GM18526 (cell line): ENCODE results near the gene MED13L.

Experiments
- POLR2A ChIP-seq: IDR thresholded peaks from 3 replicates; pipeline ENCODE4 v1.6.1; 2011; ENCODE audit not compliant: insufficient read length; ENCODE audit errors: extremely low read depth

The MED13L gene

DNA sequence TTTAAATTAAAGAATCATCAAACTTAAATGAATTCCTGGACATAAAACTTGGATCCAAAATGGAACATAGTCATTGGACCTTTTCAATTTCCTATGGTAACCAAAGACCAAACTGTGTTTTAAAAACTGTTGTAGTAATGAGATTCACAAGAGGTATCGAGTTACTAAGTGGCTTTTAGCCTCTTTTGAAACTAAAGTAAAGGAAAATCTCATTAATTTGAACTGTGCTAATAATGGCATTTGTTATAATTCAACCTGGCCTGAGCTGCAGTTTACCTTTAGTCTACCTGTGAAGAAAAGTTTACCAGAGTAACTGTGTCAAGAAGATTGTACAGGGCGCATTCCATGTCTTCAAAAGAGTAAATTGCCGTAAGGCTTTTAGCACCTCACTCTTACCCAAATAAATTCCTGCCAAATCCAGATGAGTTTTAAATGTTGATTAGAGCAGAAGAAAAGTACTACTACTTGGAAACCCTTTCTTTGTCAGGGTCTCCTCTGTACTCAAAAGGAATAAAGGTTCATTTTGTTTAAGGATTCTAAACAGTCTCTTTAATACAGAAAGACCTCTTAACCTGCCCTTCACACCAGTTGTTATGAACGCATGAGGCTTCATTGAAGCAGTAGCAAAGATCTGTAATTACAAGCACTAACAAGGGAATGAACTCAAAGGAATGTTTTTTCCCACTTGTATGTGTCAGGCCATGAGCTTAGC is 17.1 kb upstream of the MED13L start:
- no peak for TF ChIP-seq POLR2A

DNA sequence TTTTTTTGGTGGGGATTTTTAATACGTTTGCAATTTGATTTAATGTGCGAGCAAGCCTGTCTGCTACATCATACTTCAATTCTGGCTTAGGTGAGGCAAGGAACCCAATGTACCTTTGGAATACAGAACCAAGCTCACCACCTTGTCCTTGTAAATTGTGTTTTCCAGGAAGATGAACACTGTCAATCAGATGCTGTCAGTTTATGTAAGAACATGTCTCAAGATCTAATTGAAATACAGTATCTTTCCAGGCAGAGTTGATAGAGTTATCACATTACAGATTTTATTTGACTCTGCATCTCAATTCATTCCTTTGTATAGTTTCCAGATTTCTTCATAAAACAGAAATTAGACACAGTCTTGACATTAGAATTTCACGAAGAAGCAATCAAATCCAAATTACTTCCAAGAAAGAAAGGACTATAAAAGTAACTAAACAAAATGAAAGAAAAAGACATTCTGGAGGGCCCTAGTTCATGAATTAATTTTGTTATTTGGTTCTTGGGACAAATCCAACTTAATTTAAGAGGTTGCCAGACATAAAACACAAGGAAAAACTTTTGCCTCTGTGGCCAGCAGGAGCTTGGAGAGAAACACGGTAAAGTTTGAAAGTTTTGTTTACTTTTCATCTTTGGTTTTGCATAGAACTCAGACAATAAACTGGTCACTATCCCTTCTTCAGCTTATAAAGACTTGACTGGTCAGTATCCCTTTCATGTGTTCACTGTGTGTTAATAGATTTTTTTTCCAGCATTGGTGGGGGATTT is 16.4 kb upstream of the MED13L start:
- no peak for TF ChIP-seq POLR2A

DNA sequence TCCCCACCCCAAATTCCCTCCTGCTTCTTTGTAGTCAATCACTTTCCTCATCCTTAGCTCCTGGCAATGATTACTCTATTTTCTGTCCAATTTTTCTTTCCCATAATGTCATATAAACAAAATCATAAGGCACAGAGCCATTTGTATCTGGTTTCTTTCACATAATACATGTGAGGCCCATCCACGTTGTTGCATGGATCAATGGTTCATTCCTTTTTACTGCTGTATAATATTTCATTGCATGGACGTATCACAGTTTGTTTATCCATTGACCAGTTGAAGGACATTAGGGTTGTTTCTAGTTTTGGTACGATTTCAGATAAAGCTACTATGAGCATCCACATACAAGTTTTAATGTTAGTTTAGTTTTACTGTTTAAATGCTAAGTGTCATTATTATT is 13.7 kb upstream of the MED13L start:
- TF ChIP-seq POLR2A = no peak

DNA sequence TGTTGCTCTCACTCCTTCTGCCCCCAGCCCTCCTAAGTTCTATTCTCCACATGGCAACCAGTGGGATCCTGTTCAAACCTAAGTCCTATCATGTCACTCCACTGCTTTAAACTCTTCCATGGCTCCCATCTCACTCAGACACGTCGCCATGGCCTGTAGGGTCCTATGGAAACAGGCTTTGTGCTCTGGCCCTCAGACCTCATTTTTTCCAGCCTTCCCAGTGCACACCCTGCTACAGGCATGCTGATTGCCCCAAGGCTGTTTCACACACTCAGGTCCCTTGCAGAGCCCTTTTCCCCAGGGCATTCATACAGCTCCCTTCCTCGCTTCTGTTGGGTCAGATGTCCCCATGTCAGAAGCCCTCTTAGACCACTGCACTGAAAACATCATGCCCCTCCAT is 11.2 kb upstream of the MED13L start:
- no peak for TF ChIP-seq POLR2A

DNA sequence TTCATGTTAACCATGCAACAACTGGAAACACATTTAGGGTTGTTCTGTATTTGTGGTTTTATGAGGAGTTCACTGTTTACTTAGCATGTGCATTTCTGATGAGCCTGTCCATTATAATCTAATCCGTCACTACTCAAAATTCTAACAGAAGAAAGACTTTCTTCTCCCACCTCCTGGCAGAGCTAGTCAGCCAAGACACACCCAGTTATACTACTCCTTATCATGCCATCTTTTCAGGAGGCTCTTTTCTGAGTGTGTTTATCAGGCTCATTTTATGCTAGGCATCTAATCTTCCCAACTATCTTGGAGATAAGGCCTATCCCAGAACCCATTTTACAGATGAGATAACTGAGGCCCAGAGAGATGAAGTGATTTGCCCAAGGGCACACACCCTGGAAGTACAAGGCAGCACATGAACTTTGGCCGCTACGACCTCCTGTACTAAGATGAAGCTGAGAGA is 10.4 kb upstream of the MED13L start:
- no peak for TF ChIP-seq POLR2A

DNA sequence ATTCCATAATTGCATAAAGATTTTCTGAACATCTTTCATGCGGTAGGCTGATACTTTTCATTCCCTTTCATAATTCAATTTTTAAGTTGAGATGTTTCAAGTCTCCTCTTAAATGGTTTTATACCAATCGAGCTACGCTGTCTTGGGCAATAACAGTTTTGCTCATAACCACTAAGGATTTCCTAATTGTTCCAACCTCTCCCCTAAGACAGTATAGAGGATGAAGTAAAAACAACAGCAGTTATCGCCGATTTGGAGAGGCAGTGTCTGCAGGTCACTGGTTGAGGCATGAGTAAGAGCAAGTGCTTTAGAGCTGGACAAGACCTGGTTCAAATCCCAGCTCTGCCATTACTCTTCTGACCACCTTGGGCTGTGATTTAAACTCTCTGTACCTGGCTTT is 6.9 kb upstream of the MED13L start:
- TF ChIP-seq POLR2A = no peak

DNA sequence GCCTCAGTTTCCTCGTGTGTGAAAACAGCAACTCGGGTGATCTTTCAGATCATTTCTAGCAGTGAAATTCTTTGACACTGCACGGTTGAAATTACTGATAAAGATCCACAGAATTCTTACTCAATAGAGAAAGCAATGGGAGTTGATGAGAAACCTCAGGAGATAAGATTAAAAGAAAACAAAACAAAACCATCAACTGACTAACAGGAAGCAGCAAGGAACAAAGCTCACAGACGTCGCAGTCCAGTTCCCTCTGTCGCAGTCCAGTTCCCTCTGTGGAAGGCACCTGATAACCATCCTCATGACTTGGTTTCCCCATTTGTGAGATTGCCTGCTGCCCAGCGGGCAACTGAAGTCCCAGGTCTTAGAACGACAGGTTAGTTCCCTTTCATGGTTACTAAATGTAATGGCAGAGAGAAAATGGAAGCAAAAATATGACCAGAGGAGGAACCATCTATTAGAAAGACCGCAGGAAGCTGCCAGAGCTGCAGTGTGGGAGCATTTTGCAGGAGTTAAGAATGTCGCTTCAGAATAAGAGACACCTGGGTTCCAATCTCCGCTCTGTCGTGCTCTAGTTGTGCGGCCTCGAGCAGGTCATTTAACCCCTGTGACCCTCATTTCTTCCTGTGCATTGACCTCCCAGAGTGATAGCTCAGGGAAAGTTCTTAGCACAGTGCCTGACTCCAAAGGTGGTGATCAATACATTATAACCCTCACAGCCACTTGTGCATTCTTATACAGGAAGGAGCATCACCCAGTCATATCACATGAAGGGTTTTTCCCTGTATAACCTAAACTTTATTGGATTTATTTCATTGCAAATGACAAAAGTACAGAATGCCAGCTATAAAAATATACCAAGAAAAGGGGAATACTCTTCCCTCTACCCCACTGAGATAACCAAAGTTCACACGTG is 5.1 kb upstream of the MED13L start:
- no peak for TF ChIP-seq POLR2A

DNA sequence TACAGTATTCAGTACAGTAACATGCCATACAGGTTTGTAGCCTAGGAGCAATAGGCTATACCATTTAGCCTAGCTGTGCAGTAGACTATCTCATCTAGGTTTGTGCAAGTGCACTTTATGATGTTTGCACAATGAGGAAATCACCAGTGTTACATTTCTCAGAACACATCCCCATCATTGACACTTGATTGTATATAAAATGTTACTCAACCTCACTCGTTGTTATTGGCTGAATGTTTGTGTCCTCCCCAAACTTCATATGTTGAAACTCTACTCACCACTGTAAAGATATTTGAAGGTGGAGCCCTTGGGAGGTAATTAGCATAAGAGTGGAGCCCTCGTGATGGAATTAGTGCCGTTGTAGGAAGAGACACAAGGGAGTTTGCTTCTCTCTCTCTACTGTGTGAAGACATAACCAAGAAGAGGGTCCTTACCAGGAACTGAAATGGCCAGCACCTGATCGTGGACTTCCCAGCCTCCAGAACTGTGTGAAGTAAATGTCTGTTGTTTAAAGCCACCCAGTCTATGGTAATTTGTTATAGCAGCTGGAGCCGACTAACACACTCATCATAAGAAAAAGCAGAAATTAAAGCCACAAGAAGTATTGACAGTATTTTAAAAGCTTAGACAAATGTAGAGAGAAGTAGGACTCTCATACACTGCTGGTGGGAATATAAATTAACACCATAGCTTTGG is 3.2 kb upstream of the MED13L start:
- no peak for TF ChIP-seq POLR2A

DNA sequence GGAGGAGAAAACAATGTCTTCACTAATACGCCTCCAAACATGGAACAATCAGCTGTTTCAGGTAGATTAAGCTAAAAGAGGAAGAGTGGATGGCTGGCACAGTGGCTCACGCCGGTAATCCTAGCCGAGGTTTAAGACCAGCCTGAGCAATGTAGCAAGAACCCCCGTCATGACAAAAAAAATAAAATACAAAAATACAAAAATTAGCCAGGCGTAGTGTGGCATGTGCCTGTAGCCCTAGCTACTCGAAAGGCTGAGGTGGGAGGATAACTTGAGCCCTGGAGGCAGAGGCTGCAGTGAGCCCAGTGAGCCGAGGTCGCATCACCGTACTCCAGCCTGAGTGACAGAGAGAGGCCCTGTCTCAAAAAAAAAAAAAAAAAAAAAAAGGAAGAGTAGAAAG is 1.2 kb upstream of the MED13L start:
- no peak for TF ChIP-seq POLR2A

DNA sequence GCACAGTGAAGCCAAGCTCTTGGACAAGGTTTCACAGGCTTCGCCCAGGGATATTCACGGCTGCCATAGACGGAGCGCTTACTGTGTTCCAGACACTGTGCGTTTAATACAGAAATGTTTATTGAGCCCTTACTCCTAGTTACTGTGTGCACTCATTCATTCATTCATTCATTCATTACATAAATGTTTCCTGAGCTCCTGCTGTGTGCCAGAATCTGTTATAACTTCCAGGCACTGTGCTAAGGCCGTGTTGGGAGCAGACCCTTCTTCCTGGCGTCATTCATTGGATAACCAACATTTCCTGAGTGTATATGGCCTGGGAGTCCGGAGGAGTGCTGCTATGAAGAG is 760 bp upstream of the MED13L start:
- TF ChIP-seq POLR2A = no peak

DNA sequence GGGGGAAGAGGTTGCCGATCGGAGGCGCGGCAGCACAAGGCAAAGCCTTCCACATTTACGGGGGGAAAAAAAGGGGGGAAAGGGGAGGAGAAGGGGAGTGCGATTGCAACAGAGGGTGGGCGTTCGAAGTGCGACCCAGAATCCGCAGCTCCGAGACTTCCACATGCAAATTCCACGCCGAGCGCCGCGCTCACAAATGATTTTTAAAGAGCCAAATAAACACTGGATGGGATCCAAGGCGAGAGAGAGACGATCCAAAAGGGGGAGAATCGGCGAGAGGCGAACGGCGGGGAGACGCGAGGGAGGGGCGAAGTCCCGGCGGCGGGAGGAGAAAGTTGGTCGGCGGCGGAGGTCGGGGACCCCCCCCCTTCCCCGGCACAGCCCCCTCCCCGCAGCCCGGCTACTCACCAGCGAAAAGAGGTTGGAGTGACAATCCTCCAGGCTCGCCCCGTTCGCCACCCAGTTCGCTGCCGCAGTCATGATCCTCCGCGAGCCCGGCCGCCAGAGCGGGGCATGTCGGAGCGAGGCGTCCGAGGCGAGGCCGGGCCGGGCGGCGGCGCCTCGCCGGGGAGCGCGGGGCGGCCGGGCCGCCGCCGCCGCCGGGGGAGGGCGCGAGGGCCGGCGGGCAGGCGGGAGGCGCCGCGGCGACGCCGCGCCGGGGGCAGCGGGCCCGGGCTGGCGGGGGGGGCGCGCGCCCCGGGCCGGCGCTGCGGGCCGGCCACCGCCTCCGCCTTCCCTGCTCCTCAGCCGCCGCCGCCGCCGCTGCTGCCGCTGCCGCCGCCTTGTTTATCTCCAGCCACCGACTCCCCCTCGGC is 634 bp downstream of the MED13L start:
- TF ChIP-seq POLR2A = no peak

DNA sequence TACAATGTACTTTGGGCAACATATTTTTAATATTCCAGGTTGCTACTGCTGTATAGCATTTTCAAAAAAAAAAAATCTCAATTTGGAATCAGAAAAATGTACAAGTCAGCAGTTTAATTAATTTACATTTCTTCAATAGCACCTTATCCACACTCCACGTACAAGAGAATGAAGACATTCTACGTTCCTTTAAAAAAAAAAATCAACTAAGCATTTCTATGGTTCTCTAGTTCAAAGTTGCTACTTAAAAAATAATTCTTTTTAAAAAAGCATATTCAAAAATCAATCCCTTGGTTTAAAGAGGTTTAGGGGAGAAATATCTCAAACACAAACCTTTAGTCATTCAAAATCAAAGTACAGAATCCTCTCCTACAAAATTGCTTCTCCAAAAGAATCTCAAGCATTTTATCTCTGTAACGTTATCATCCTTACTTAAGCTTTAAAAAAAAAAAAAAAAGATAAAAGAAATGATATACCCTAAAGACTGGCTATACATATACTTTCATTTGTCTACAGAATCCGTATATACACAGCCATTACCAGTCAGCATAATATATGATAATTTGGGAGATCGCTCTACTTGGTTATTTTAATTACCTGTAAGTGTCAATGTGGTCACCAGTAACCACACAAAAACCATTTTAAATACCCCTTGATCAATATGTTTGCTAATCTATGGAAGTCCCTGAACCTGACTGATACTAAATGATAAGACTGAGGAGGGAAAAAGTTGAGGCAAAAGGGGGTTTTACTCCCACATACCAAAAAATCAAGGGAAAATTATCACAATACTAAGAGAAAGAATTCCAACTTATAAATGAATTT is 2.7 kb downstream of the MED13L start:
- TF ChIP-seq POLR2A = no peak

DNA sequence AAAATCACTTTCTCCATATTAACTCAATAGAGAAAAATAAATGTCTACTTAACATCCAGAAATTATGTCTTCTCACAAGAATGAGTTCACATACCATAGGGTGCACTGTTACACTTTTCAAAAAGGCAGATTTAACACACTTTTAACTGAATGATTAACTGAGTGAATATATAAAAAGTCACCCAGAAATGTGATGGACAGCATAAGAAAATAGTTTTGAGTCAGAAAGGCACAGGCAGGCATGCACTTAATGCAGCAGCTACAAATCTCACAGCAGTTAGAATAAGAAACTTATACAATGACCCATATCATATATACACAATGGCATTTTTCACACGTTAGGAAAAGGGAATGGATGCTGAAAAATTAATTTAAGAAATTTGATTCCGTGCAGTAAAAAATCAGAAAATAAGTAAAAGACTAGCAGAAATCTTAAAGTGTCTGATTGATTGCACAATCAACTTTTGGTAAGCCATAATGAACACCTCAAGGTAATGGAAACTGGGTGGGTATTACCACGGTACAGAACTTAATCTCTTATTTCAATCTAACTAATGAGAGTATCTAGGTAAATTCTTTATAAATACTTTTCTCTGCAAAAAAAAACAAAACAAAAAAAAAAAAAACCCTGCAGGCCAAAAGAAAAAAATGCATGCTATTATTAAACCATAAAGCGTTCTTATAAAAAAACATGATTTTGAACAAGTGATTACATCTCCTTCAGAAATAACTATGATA is 3.5 kb downstream of the MED13L start:
- no peak for TF ChIP-seq POLR2A
